Mesendoderm (in vitro differentiated cells): ENCODE measurements around the gene KCNIP2. TPM values are rescaled to one million over a fixed set of nuclear protein-coding genes. Genes with fewer than 3 reads are reported as not detected.
A peak's percentile ranks its signal among the peaks of the same experiment; 100 is the strongest.

Experiments
- DNase-seq: peaks from one replicate; pipeline ENCODE4 v3.0.0; 2013
- H2AK5ac ChIP-seq: 2 replicates; pipeline ENCODE4 v1.6.1; 2013; ENCODE audit warnings: low read length, inconsistent platforms
- H2BK120ac ChIP-seq: 2 replicates; pipeline ENCODE4 v1.6.1; 2013; ENCODE audit warnings: low read depth, mild to moderate bottlenecking, low read length, moderate library complexity, mixed read lengths
- H2BK15ac ChIP-seq: replicated peaks from 2 replicates; pipeline ENCODE4 v1.6.1; 2013; ENCODE audit warnings: low read depth, mild to moderate bottlenecking, moderate library complexity
- H2BK5ac ChIP-seq: 2 replicates; pipeline ENCODE4 v1.6.1; 2013; ENCODE audit warnings: low read length, inconsistent platforms
- H3K18ac ChIP-seq: 2 replicates; pipeline ENCODE4 v1.6.1; 2013; ENCODE audit warnings: mild to moderate bottlenecking, low read length, mixed read lengths
- H3K23ac ChIP-seq: one replicate; pipeline ENCODE4 v1.6.1; 2013; ENCODE audit warnings: low read length
- H3K27ac ChIP-seq: 2 replicates; pipeline ENCODE4 v1.5.1; 2013; ENCODE audit warnings: low read depth, mild to moderate bottlenecking, inconsistent platforms, low read length, moderate library complexity
- H3K27me3 ChIP-seq: 2 replicates; pipeline ENCODE4 v1.6.1; 2013; ENCODE audit warnings: low read length, control low read depth, mild to moderate bottlenecking, inconsistent platforms; ENCODE audit not compliant: insufficient read depth, poor library complexity
- H3K36me3 ChIP-seq: 2 replicates; pipeline ENCODE4 v1.6.1; 2013; ENCODE audit warnings: low read length, inconsistent platforms; ENCODE audit not compliant: control insufficient read depth, insufficient read depth
- H3K4ac ChIP-seq: one replicate; pipeline ENCODE4 v1.6.1; 2013; ENCODE audit warnings: low read depth, mild to moderate bottlenecking, low read length, moderate library complexity
- H3K4me1 ChIP-seq: 2 replicates; pipeline ENCODE4 v1.6.1; 2013; ENCODE audit warnings: low read depth, low read length, inconsistent platforms; ENCODE audit not compliant: control insufficient read depth
- H3K4me2 ChIP-seq: 2 replicates; pipeline ENCODE4 v1.6.1; 2013; ENCODE audit warnings: low read length
- H3K4me3 ChIP-seq: 2 replicates; pipeline ENCODE4 v1.5.1; 2013; ENCODE audit warnings: mild to moderate bottlenecking, low read length
- H3K56ac ChIP-seq: one replicate; pipeline ENCODE4 v1.6.1; 2013; ENCODE audit warnings: low read length
- H3K79me1 ChIP-seq: 2 replicates; pipeline ENCODE4 v1.6.1; 2013; ENCODE audit warnings: low read length, inconsistent platforms
- H3K79me2 ChIP-seq: 2 replicates; pipeline ENCODE4 v1.6.1; 2013; ENCODE audit warnings: mild to moderate bottlenecking, low read length; ENCODE audit not compliant: control insufficient read depth, insufficient read depth
- H3K9ac ChIP-seq: 2 replicates; pipeline ENCODE4 v1.6.1; 2013; ENCODE audit warnings: low read length, inconsistent platforms
- H4K5ac ChIP-seq: one replicate; pipeline ENCODE4 v1.6.1; 2013; ENCODE audit warnings: low read length
- H4K8ac ChIP-seq: one replicate; pipeline ENCODE4 v1.6.1; 2013; ENCODE audit warnings: low read depth, mild to moderate bottlenecking, control low read depth, low read length, moderate library complexity
- WGBS: extraction: QIAGEN DNeasy Blood & Tissue Kit; methylation state at CpG from one replicate; pipeline ENCODE4 v1.1.7; 2013; ENCODE audit warnings: low lambda C conversion rate, missing lambda C conversion rate; ENCODE audit not compliant: insufficient coverage; ENCODE audit errors: extremely low coverage; 5-methylcytosine and 5-hydroxymethylcytosine counted together
- polyA plus RNA-seq, 2 experiments: library from polyadenylated mRNA; stranded (reverse); fragments of 200-250 nt; gene quantifications; one replicate each; pipeline ENCODE4 v1.2.3, GENCODE V29; 2013

Gene KCNIP2
- 0.46 TPM for polyA plus RNA-seq (2013, experiment 1 of 2)
- 0.80 TPM for polyA plus RNA-seq (2013, experiment 2 of 2)

GRCh38 chr10:101843032-101844021, at the start of gene KCNIP2:
Gene KCNIP2 (minus strand): TSS chr10:101843800. CDS start chr10:101843568, 232 bp downstream.
- no CpG with 5 or more reads among the region's 60 CpGs for WGBS
- no peak within 1 kb of the TSS for H3K18ac ChIP-seq
- no peak within 1 kb of the TSS for H2BK15ac ChIP-seq
- H2BK120ac ChIP-seq = no peak within 1 kb of the TSS
- no peaks in the 10 kb centered on the region for H3K79me2 ChIP-seq
- H3K9ac ChIP-seq = peak within 1 kb of the TSS; percentile 42
- no peak within 1 kb of the TSS for H3K4me3 ChIP-seq
- H2BK5ac ChIP-seq = no peak within 1 kb of the TSS
- H4K8ac ChIP-seq = no peak within 1 kb of the TSS
- peaks cover 2% of the 10 kb centered on the region for H3K4me1 ChIP-seq
- H3K23ac ChIP-seq = no peak within 1 kb of the TSS
- H2AK5ac ChIP-seq = no peak within 1 kb of the TSS
- H3K27me3 ChIP-seq = peaks cover 2% of the 10 kb centered on the region
- peak within 1 kb of the TSS; percentile 52 for H3K4me2 ChIP-seq
- H3K79me1 ChIP-seq = no peaks in the 10 kb centered on the region
- no peaks in the 10 kb centered on the region for H3K36me3 ChIP-seq
- no peak within 1 kb of the TSS for H3K27ac ChIP-seq
- peak; percentile 88 for DNase-seq
- no peak within 1 kb of the TSS for H4K5ac ChIP-seq
- H3K4ac ChIP-seq = no peak within 1 kb of the TSS
- peak within 1 kb of the TSS; percentile 65 for H3K56ac ChIP-seq

- H2BK120ac ChIP-seq = no peak overlapping the region
- no peaks in the 10 kb centered on the region for H3K27me3 ChIP-seq
- H2BK15ac ChIP-seq = no peak overlapping the region
- WGBS = no CpG with 5 or more reads among the region's 4 CpGs
- peak overlapping the region; percentile 24 for H3K4ac ChIP-seq
- no peak for DNase-seq
- no peaks in the 10 kb centered on the region for H3K79me1 ChIP-seq
- no peak overlapping the region for H3K9ac ChIP-seq
- H4K5ac ChIP-seq = no peak overlapping the region
- H4K8ac ChIP-seq = no peak overlapping the region
- H3K23ac ChIP-seq = no peak overlapping the region
- H2BK5ac ChIP-seq = no peak overlapping the region
- peaks cover 7% of the 10 kb centered on the region for H3K4me1 ChIP-seq
- H3K79me2 ChIP-seq = no peaks in the 10 kb centered on the region
- H3K18ac ChIP-seq = peak overlapping the region; percentile 76
- no peak overlapping the region for H3K4me3 ChIP-seq
- H2AK5ac ChIP-seq = peak overlapping the region; percentile 53
- H3K56ac ChIP-seq = no peak overlapping the region
- H3K4me2 ChIP-seq = no peak overlapping the region
- H3K36me3 ChIP-seq = no peaks in the 10 kb centered on the region
- H3K27ac ChIP-seq = no peak overlapping the region
These were observed 49.3 kb upstream of the KCNIP2 start for GRCh38 chr10:101892782-101893391.

GRCh38 chr10:101889256-101890210, 45.9 kb upstream of the KCNIP2 start:
- H3K23ac ChIP-seq = no peak overlapping the region

DNA sequence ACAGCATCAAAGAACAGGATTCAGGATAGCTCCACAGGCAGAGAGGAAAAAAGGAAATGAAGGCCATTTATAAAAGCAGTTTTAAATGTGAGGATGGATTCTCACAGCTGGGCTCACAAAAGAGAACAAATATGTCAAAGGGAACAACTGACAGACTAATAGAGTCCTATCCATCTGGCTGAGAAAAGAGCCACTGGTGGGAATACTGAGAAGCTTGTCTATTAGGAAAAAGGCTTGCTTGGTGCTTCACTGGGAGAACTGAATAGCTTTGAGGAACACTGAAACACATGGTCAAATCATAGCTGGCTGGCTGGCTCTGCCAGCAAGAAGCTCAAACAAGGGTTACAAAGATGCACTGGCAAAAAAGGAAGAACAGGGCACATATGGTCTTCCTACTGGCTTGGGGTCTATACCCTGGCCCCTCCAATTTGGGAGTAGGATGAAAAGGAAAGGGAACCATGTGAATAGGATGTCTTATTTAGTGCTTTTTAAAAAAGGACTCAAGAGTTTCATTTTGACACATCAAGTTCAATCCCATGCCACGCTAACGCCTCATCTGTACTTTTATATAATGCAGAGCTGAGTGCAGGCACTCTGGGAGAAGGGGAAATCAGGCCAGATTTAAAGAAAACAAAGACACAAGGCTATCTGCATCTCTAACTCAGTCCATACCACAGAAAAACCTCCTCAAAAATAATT, 44.8 kb upstream of the KCNIP2 start:
- no peak overlapping the region for H3K4me2 ChIP-seq
- H3K4me3 ChIP-seq = no peak overlapping the region
- no peak overlapping the region for H4K5ac ChIP-seq
- H3K4ac ChIP-seq = no peak overlapping the region
- H3K27me3 ChIP-seq = no peaks in the 10 kb centered on the region
- no CpG with 5 or more reads among the region's 2 CpGs for WGBS
- DNase-seq = no peak
- no peak overlapping the region for H3K27ac ChIP-seq
- H3K23ac ChIP-seq = no peak overlapping the region
- H2BK5ac ChIP-seq = no peak overlapping the region
- no peaks in the 10 kb centered on the region for H3K36me3 ChIP-seq
- H3K4me1 ChIP-seq = peaks cover 2% of the 10 kb centered on the region
- no peak overlapping the region for H2AK5ac ChIP-seq
- H2BK120ac ChIP-seq = no peak overlapping the region
- H2BK15ac ChIP-seq = no peak overlapping the region
- H4K8ac ChIP-seq = no peak overlapping the region
- H3K56ac ChIP-seq = no peak overlapping the region
- no peaks in the 10 kb centered on the region for H3K79me2 ChIP-seq
- H3K18ac ChIP-seq = no peak overlapping the region
- no peak overlapping the region for H3K9ac ChIP-seq
- no peaks in the 10 kb centered on the region for H3K79me1 ChIP-seq

More at GRCh38 chr10:101889256-101890210, 45.9 kb upstream of the KCNIP2 start:
- no peak overlapping the region for H3K27ac ChIP-seq
- H3K56ac ChIP-seq = peak overlapping the region; percentile 5
- H3K36me3 ChIP-seq = no peaks in the 10 kb centered on the region
- no peak overlapping the region for H2BK120ac ChIP-seq
- WGBS = no CpG with 5 or more reads among the region's 5 CpGs
- H3K18ac ChIP-seq = no peak overlapping the region
- H3K79me2 ChIP-seq = no peaks in the 10 kb centered on the region
- H3K4me3 ChIP-seq = no peak overlapping the region
- H3K4ac ChIP-seq = no peak overlapping the region
- no peak overlapping the region for H3K9ac ChIP-seq
- H3K79me1 ChIP-seq = no peaks in the 10 kb centered on the region
- H4K8ac ChIP-seq = no peak overlapping the region
- H2BK5ac ChIP-seq = no peak overlapping the region
- peak; percentile 83 for DNase-seq
- H3K27me3 ChIP-seq = no peaks in the 10 kb centered on the region
- H2BK15ac ChIP-seq = no peak overlapping the region
- H3K4me2 ChIP-seq = no peak overlapping the region
- H4K5ac ChIP-seq = no peak overlapping the region
- peaks cover 7% of the 10 kb centered on the region for H3K4me1 ChIP-seq
- H2AK5ac ChIP-seq = no peak overlapping the region

DNA sequence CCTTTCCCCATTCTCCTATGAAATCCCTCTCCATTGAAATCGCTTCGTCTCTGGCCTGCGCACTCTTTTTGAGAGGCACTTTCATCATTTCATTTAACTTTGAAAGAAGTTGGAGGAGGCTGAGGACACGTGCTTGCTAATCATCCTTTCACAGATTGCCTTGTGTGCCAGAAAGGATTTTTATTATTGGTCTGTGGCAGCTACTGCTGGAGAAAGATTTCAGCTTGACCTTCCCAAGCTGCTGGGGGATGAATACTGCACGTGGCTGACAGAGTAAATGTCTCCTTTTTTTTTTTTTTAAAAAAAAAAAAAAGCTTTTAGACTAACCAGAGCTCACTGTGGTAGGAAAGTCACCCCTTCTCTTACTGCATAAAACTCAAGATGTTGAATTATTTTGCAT, 44.2 kb upstream of the KCNIP2 start:
- no peaks in the 10 kb centered on the region for H3K79me1 ChIP-seq
- H3K4me2 ChIP-seq = no peak overlapping the region
- H2BK5ac ChIP-seq = no peak overlapping the region
- H2AK5ac ChIP-seq = no peak overlapping the region
- H3K4ac ChIP-seq = no peak overlapping the region
- H3K56ac ChIP-seq = no peak overlapping the region
- no peak overlapping the region for H3K4me3 ChIP-seq
- no peak overlapping the region for H4K5ac ChIP-seq
- H3K36me3 ChIP-seq = no peaks in the 10 kb centered on the region
- no peak overlapping the region for H2BK120ac ChIP-seq
- no peak overlapping the region for H3K18ac ChIP-seq
- H2BK15ac ChIP-seq = no peak overlapping the region
- no peaks in the 10 kb centered on the region for H3K4me1 ChIP-seq
- no peak for DNase-seq
- H3K27ac ChIP-seq = no peak overlapping the region
- no peak overlapping the region for H3K9ac ChIP-seq
- no peak overlapping the region for H3K23ac ChIP-seq
- WGBS = no CpG with 5 or more reads among the region's 5 CpGs
- no peak overlapping the region for H4K8ac ChIP-seq
- no peaks in the 10 kb centered on the region for H3K79me2 ChIP-seq
- no peaks in the 10 kb centered on the region for H3K27me3 ChIP-seq
